GM23248 (cell line): ENCODE data around the gene SIK3.

Source experiments
- EZH2 ChIP-seq: fragments of 200-600 bp; sonication (generic); IDR thresholded peaks from 2 replicates; pipeline ENCODE4 v1.6.1; 2018; ENCODE audit warnings: antibody characterized with exemption, mild to moderate bottlenecking; ENCODE audit not compliant: insufficient read depth, poor library complexity, severe bottlenecking
- EZH2phosphoT487 ChIP-seq: fragments of 200-600 bp; sonication (generic); IDR thresholded peaks from 2 replicates; pipeline ENCODE4 v1.6.1; 2018; ENCODE audit warnings: antibody characterized with exemption, moderate library complexity, mild to moderate bottlenecking, low read depth; ENCODE audit not compliant: insufficient read depth

GRCh38 chr11:116836632-116836991 is 261.6 kb downstream of the SIK3 start:
- TF ChIP-seq EZH2 (no peak), EZH2phosphoT487 (no peak)
